ENCODE measurements around the gene ARMS2.

ARMS2 gene, protein sequence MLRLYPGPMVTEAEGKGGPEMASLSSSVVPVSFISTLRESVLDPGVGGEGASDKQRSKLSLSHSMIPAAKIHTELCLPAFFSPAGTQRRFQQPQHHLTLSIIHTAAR

DNA sequence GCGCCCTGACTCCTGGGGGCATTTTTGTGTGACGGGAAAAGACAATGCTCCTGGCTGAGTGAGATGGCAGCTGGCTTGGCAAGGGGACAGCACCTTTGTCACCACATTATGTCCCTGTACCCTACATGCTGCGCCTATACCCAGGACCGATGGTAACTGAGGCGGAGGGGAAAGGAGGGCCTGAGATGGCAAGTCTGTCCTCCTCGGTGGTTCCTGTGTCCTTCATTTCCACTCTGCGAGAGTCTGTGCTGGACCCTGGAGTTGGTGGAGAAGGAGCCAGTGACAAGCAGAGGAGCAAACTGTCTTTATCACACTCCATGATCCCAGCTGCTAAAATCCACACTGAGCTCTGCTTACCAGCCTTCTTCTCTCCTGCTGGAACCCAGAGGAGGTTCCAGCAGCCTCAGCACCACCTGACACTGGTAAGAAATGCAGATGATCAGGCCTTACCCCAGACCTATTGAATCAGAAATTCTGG is at the start of gene ARMS2:
Gene ARMS2 (plus strand): TSS at position 51 of the 478 bp plus-strand sequence. CDS start 75 bp downstream, at position 126.
- Histone ChIP-seq H3K27ac (ENCODE audit: low read depth, low read length) (no peak within 1 kb of the TSS), H3K27me3 (ENCODE audit: control insufficient read depth in 1 of 2, insufficient read depth in 2 of 2, low read length in 2 of 2) (peaks cover 11% of the 10 kb centered on the region in 2 donors), H3K36me3 (ENCODE audit: control insufficient read depth in 1 of 2, insufficient read depth in 2 of 2, low read length in 2 of 2) (no peaks in the 10 kb centered on the region), H3K4me3 (ENCODE audit: low read depth in 1 of 2, low read length in 2 of 2) (no peak within 1 kb of the TSS), H3K9me3 (ENCODE audit: control insufficient read depth in 1 of 2, low read length in 2 of 2) (no peaks in the 10 kb centered on the region), H3K9ac (ENCODE audit: low read depth in 1 of 2, low read length in 2 of 2) (no peak within 1 kb of the TSS), H3K4me1 (ENCODE audit: control insufficient read depth in 1 of 2, insufficient read depth in 2 of 2, low read length in 2 of 2) (peaks cover 0 to 2% of the 10 kb centered on the region in 2 donors)

- H3K27me3 ChIP-seq (ENCODE audit: control insufficient read depth in 1 of 2, insufficient read depth in 2 of 2, low read length in 2 of 2): no peaks in the 10 kb centered on the region
- H3K27ac ChIP-seq (ENCODE audit: low read depth, low read length): no peak overlapping the region
- no peak overlapping the region for H3K9ac ChIP-seq (ENCODE audit: low read depth in 1 of 2, low read length in 2 of 2)
Observed at GRCh38 chr10:122407375-122408125, 46.9 kb upstream of the ARMS2 start.

DNA sequence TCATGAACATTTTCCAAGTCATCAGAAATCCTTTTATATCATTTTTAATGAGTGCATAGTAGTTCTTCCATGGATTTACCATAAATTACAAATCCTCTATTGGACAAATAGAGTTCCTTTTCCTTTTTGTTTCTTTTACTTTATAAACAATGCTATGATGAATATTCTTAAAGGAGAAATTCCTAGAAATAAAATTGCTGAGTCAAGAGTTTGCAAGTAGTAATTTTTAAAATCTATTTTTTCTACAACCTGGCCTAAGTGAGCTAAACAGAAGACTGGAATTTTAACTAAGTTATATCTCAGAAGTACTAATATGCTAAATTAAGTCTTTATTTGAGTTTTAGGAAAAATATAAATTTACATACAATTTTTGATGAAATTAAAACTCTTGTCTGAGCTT is 41.1 kb upstream of the ARMS2 start:
- no peak overlapping the region for H3K9ac ChIP-seq (ENCODE audit: low read depth in 1 of 2, low read length in 2 of 2)
- no peak overlapping the region for H3K27ac ChIP-seq (ENCODE audit: low read depth, low read length)
- H3K4me3 ChIP-seq (ENCODE audit: low read depth in 1 of 2, low read length in 2 of 2): no peak overlapping the region
- no peaks in the 10 kb centered on the region for H3K27me3 ChIP-seq (ENCODE audit: control insufficient read depth in 1 of 2, insufficient read depth in 2 of 2, low read length in 2 of 2)
- H3K36me3 ChIP-seq (ENCODE audit: control insufficient read depth in 1 of 2, insufficient read depth in 2 of 2, low read length in 2 of 2): peaks cover 12 to 20% of the 10 kb centered on the region in 2 donors
- no peaks in the 10 kb centered on the region for H3K4me1 ChIP-seq (ENCODE audit: control insufficient read depth in 1 of 2, insufficient read depth in 2 of 2, low read length in 2 of 2)
- H3K9me3 ChIP-seq (ENCODE audit: control insufficient read depth in 1 of 2, low read length in 2 of 2): no peaks in the 10 kb centered on the region

More at GRCh38 chr10:122407375-122408125, 46.9 kb upstream of the ARMS2 start:
- peaks cover 9 to 10% of the 10 kb centered on the region in 2 donors for H3K36me3 ChIP-seq (ENCODE audit: control insufficient read depth in 1 of 2, insufficient read depth in 2 of 2, low read length in 2 of 2)
- H3K4me1 ChIP-seq (ENCODE audit: control insufficient read depth in 1 of 2, insufficient read depth in 2 of 2, low read length in 2 of 2): no peaks in the 10 kb centered on the region
- H3K4me3 ChIP-seq (ENCODE audit: low read depth in 1 of 2, low read length in 2 of 2): no peak overlapping the region
- H3K9me3 ChIP-seq (ENCODE audit: control insufficient read depth in 1 of 2, low read length in 2 of 2): no peaks in the 10 kb centered on the region

GRCh38 chr10:122417667-122418066 is 36.8 kb upstream of the ARMS2 start:
- Histone ChIP-seq H3K9me3 (ENCODE audit: control insufficient read depth in 1 of 2, low read length in 2 of 2) (no peaks in the 10 kb centered on the region), H3K9ac (ENCODE audit: low read depth in 1 of 2, low read length in 2 of 2) (no peak overlapping the region), H3K27me3 (ENCODE audit: control insufficient read depth in 1 of 2, insufficient read depth in 2 of 2, low read length in 2 of 2) (no peaks in the 10 kb centered on the region), H3K4me1 (ENCODE audit: control insufficient read depth in 1 of 2, insufficient read depth in 2 of 2, low read length in 2 of 2) (no peaks in the 10 kb centered on the region), H3K4me3 (ENCODE audit: low read depth in 1 of 2, low read length in 2 of 2) (no peak overlapping the region), H3K27ac (ENCODE audit: low read depth, low read length) (no peak overlapping the region), H3K36me3 (ENCODE audit: control insufficient read depth in 1 of 2, insufficient read depth in 2 of 2, low read length in 2 of 2) (peaks cover 8 to 37% of the 10 kb centered on the region in 2 donors)

- Histone ChIP-seq H3K4me3 (ENCODE audit: low read depth in 1 of 2, low read length in 2 of 2) (no peak overlapping the region), H3K27me3 (ENCODE audit: control insufficient read depth in 1 of 2, insufficient read depth in 2 of 2, low read length in 2 of 2) (no peaks in the 10 kb centered on the region), H3K27ac (ENCODE audit: low read depth, low read length) (no peak overlapping the region), H3K36me3 (ENCODE audit: control insufficient read depth in 1 of 2, insufficient read depth in 2 of 2, low read length in 2 of 2) (peaks cover 8 to 29% of the 10 kb centered on the region in 2 donors), H3K4me1 (ENCODE audit: control insufficient read depth in 1 of 2, insufficient read depth in 2 of 2, low read length in 2 of 2) (no peaks in the 10 kb centered on the region), H3K9ac (ENCODE audit: low read depth in 1 of 2, low read length in 2 of 2) (no peak overlapping the region), H3K9me3 (ENCODE audit: control insufficient read depth in 1 of 2, low read length in 2 of 2) (no peaks in the 10 kb centered on the region)
Observed at GRCh38 chr10:122419016-122419415, 35.4 kb upstream of the ARMS2 start.

DNA sequence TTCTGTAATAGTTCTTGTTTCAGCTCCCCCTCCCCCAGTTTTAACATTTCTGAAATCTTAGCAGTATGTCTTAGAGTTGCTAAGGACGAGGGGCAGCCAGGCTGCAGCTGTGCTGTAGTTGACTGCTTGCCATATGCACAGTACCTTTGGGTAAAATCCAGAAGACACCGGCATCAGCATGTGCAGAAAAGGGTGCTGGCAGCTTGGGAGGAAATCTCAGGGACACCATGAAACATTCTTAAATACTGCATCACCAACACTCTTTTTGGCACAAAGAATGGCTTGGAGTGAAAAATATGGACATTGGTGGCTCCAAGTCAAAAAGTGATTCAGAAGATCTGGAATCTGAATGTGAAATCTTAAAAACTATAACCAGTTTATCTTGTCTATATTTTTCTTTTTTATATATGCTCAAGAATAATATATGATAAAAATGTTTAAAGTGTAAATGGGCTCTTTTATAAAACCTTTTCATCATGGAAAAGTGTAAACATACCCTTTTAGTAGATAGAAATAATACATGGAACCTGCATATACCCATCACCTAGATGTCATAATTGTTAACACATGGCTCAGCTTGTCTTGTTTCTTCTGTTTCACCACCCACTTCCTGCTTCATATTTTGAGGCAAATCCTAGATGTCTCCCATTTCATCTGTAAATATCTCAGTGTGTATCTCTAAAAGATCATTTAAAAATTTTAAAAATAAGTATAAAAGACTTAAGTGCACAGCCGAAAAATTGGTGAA is 34.4 kb upstream of the ARMS2 start:
- Histone ChIP-seq H3K9ac (ENCODE audit: low read depth in 1 of 2, low read length in 2 of 2) (no peak overlapping the region), H3K27ac (ENCODE audit: low read depth, low read length) (no peak overlapping the region), H3K9me3 (ENCODE audit: control insufficient read depth in 1 of 2, low read length in 2 of 2) (no peaks in the 10 kb centered on the region), H3K36me3 (ENCODE audit: control insufficient read depth in 1 of 2, insufficient read depth in 2 of 2, low read length in 2 of 2) (peaks cover 8 to 27% of the 10 kb centered on the region in 2 donors), H3K27me3 (ENCODE audit: control insufficient read depth in 1 of 2, insufficient read depth in 2 of 2, low read length in 2 of 2) (no peaks in the 10 kb centered on the region), H3K4me1 (ENCODE audit: control insufficient read depth in 1 of 2, insufficient read depth in 2 of 2, low read length in 2 of 2) (no peaks in the 10 kb centered on the region), H3K4me3 (ENCODE audit: low read depth in 1 of 2, low read length in 2 of 2) (no peak overlapping the region)

DNA sequence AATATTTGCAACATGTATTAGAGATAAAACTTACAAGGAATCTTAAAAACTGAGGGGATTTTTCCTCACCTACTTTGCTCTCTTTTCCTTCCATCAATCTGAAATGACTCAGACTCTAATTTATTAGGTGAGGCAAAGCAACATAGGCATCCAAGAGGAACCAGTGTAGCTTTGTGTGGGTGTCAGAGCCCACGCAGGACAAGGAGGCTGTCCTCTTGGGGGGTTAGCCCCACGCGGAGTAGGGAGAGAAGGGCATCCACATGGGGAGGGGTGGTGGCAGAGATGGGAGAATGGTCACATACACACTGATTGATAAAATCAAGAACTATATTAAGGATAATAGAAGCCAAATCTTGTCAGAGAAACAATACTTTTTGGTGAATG is 33.8 kb upstream of the ARMS2 start:
- Histone ChIP-seq H3K4me3 (ENCODE audit: low read depth in 1 of 2, low read length in 2 of 2) (no peak overlapping the region), H3K9ac (ENCODE audit: low read depth in 1 of 2, low read length in 2 of 2) (no peak overlapping the region), H3K27me3 (ENCODE audit: control insufficient read depth in 1 of 2, insufficient read depth in 2 of 2, low read length in 2 of 2) (no peaks in the 10 kb centered on the region), H3K27ac (ENCODE audit: low read depth, low read length) (no peak overlapping the region), H3K9me3 (ENCODE audit: control insufficient read depth in 1 of 2, low read length in 2 of 2) (no peaks in the 10 kb centered on the region), H3K36me3 (ENCODE audit: control insufficient read depth in 1 of 2, insufficient read depth in 2 of 2, low read length in 2 of 2) (peaks cover 8 to 26% of the 10 kb centered on the region in 2 donors), H3K4me1 (ENCODE audit: control insufficient read depth in 1 of 2, insufficient read depth in 2 of 2, low read length in 2 of 2) (no peaks in the 10 kb centered on the region)

DNA sequence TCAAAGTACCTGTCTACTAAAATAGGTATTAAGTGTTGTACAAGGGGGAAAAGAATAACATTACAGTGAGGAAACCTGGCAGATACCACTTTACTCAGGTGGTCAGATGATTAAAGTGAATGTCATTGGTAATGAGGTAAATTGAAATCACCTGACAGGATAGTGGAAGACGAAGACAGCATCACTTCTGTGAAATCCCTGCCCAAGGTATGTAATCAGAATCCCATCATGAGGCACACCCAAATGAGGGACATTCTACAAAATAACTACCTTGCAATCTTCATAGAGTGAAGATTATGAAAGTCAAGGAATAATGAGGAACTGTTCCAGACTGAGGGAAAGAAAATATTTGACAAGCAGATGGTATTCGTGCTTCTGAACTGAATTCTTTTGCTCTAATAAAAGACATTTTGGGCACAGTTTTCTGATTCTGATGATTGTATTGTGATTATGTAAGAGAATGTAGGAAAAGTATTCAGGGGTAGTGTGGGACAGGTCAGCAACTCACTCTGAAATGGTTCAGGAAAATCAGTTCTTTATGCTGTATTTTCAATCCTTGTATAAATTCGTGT is 33.3 kb upstream of the ARMS2 start:
- no peak overlapping the region for H3K9ac ChIP-seq (ENCODE audit: low read depth in 1 of 2, low read length in 2 of 2)
- H3K27ac ChIP-seq (ENCODE audit: low read depth, low read length): no peak overlapping the region
- H3K27me3 ChIP-seq (ENCODE audit: control insufficient read depth in 1 of 2, insufficient read depth in 2 of 2, low read length in 2 of 2): no peaks in the 10 kb centered on the region
- no peaks in the 10 kb centered on the region for H3K9me3 ChIP-seq (ENCODE audit: control insufficient read depth in 1 of 2, low read length in 2 of 2)
- peaks cover 3 to 21% of the 10 kb centered on the region in 2 donors for H3K36me3 ChIP-seq (ENCODE audit: control insufficient read depth in 1 of 2, insufficient read depth in 2 of 2, low read length in 2 of 2)
- no peaks in the 10 kb centered on the region for H3K4me1 ChIP-seq (ENCODE audit: control insufficient read depth in 1 of 2, insufficient read depth in 2 of 2, low read length in 2 of 2)
- H3K4me3 ChIP-seq (ENCODE audit: low read depth in 1 of 2, low read length in 2 of 2): no peak overlapping the region

DNA sequence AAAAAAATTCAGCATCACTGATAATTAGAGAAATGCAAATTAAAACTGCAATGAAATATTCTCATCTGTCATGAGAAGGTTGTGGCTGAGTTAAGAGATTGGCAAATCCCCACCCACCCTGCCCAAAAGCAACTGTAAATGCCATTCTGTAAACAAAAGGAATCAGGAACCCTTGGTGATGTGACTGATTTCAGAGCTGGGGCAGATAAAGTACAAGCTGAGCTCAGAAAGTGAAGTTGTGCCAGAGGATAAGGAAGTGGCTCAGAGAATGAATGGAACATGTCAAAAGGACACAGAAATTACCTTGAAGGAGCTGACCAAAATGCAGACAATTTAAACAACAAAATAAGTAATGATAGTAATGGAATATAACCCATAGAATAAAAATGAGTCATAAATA is 32.7 kb upstream of the ARMS2 start:
- H3K27ac ChIP-seq (ENCODE audit: low read depth, low read length): no peak overlapping the region
- peaks cover 0 to 18% of the 10 kb centered on the region in 2 donors for H3K36me3 ChIP-seq (ENCODE audit: control insufficient read depth in 1 of 2, insufficient read depth in 2 of 2, low read length in 2 of 2)
- H3K4me3 ChIP-seq (ENCODE audit: low read depth in 1 of 2, low read length in 2 of 2): no peak overlapping the region
- H3K9ac ChIP-seq (ENCODE audit: low read depth in 1 of 2, low read length in 2 of 2): no peak overlapping the region
- no peaks in the 10 kb centered on the region for H3K9me3 ChIP-seq (ENCODE audit: control insufficient read depth in 1 of 2, low read length in 2 of 2)
- H3K27me3 ChIP-seq (ENCODE audit: control insufficient read depth in 1 of 2, insufficient read depth in 2 of 2, low read length in 2 of 2): no peaks in the 10 kb centered on the region
- H3K4me1 ChIP-seq (ENCODE audit: control insufficient read depth in 1 of 2, insufficient read depth in 2 of 2, low read length in 2 of 2): no peaks in the 10 kb centered on the region

Measured in duodenal mucosa (tissue), 2 donors.